Fibroblast of lung (primary cell): ENCODE data around the gene HRAS. TPM values are rescaled to one million over a fixed set of nuclear protein-coding genes. Genes with fewer than 3 reads are reported as not detected.

Experiments used
- DNase-seq, 2 donors: peaks; one replicate each; pipeline versions ENCODE4 v3.0.0 to v3.0.0-alpha.2; 2010; ENCODE audit warnings: low read depth in 2 of 2
- H2AFZ ChIP-seq: 2 replicates; pipeline ENCODE4 v1.5.1; 2012; ENCODE audit warnings: low read length, control low read depth, inconsistent platforms
- H3K27ac ChIP-seq: 2 replicates; pipeline ENCODE4 v1.5.1; 2011; ENCODE audit warnings: low read length, control low read depth; ENCODE audit not compliant: insufficient read depth
- H3K27me3 ChIP-seq: 2 replicates; pipeline ENCODE4 v1.5.1; 2011; ENCODE audit warnings: mild to moderate bottlenecking, low read length; ENCODE audit not compliant: control insufficient read depth, insufficient read depth
- H3K36me3 ChIP-seq: 2 replicates; pipeline ENCODE4 v1.5.1; 2011; ENCODE audit warnings: low read length; ENCODE audit not compliant: control insufficient read depth, insufficient read depth
- H3K4me1 ChIP-seq: 2 replicates; pipeline ENCODE4 v1.5.1; 2011; ENCODE audit warnings: low read length; ENCODE audit not compliant: control insufficient read depth, insufficient read depth; ENCODE audit errors: extremely low read depth
- H3K4me2 ChIP-seq: 2 replicates; pipeline ENCODE4 v1.5.1; 2011; ENCODE audit warnings: low read length, control low read depth; ENCODE audit not compliant: insufficient read depth; ENCODE audit errors: extremely low read depth
- H3K4me3 ChIP-seq, 4 experiments: fragments of 200-600 bp in 1 of 4; sonication (generic) in 1 of 4; replicated peaks in 1 of 4; 2 replicates each; pipeline ENCODE4 v1.5.1; 2011 to 2016; ENCODE audit warnings: low read length in 4 of 4, low read depth in 3 of 4, mild to moderate bottlenecking in 3 of 4, control low read depth in 2 of 4, inconsistent platforms in 1 of 4, mixed read lengths in 1 of 4; ENCODE audit not compliant: insufficient read depth in 1 of 4; ENCODE audit errors: control extremely low read depth in 1 of 4
- H3K79me2 ChIP-seq: 2 replicates; pipeline ENCODE4 v1.5.1; 2012; ENCODE audit warnings: mild to moderate bottlenecking, low read length, inconsistent platforms; ENCODE audit not compliant: control insufficient read depth, insufficient read depth
- H3K9ac ChIP-seq: 2 replicates; pipeline ENCODE4 v1.5.1; 2011; ENCODE audit warnings: mild to moderate bottlenecking, low read length, control low read depth; ENCODE audit not compliant: insufficient read depth
- H3K9me3 ChIP-seq: 2 replicates; pipeline ENCODE4 v1.5.1; 2012; ENCODE audit warnings: low read depth, low read length; ENCODE audit not compliant: control insufficient read depth, insufficient read depth
- H4K20me1 ChIP-seq: 2 replicates; pipeline ENCODE4 v1.5.1; 2011; ENCODE audit warnings: low read length; ENCODE audit not compliant: control insufficient read depth, insufficient read depth; ENCODE audit errors: extremely low read depth
- CTCF ChIP-seq, 2 donors: IDR thresholded peaks in 1 of 2; conservative IDR thresholded peaks in 1 of 2; 1 replicate in 1 of 2; 2 replicates in 1 of 2; pipeline ENCODE4 v1.5.1; 2011 to 2012; ENCODE audit warnings: low read length in 2 of 2, control low read depth in 1 of 2, inconsistent platforms in 1 of 2, low read depth in 1 of 2, mild to moderate bottlenecking in 1 of 2
- EZH2 ChIP-seq: IDR thresholded peaks from 2 replicates; pipeline ENCODE4 v1.5.1; 2012; ENCODE audit warnings: low read length, control low read depth, mild to moderate bottlenecking; ENCODE audit errors: missing control alignments
- polyA plus RNA-seq, 2 donors: library from polyadenylated mRNA; depleted of rRNA in 1 of 2; stranded (reverse) in 1 of 2; unstranded in 1 of 2; fragments of >200 nt; gene quantifications; 2 replicates each; pipeline ENCODE4 v1.2.1, GENCODE V29; 2011 to 2012; ENCODE audit warnings: missing spikeins in 1 of 2
- total RNA-seq: library from RNA; depleted of rRNA; stranded (reverse); fragments of >200 nt; gene quantifications from 2 replicates; pipeline ENCODE4 v1.2.1, GENCODE V29; 2014

Gene HRAS
- total and polyA plus RNA-seq, 2 donors (not counting 1 experiment from before 2014, with no cell fraction given) = 51.7 to 58.5 TPM

- no peak for DNase-seq
- no peaks in the 10 kb centered on the region for H3K79me2 ChIP-seq
- peaks cover 2% of the 10 kb centered on the region for H3K36me3 ChIP-seq
- H4K20me1 ChIP-seq = no peaks in the 10 kb centered on the region
- TF ChIP-seq CTCF (conservative IDR thresholded peaks at IDR 0.05 in 1 of 2, IDR thresholded peaks at IDR 0.05 in 1 of 2; ENCODE audit: low read depth in 1 of 2, low read length in 2 of 2) (no peak), EZH2 (no peak)
- no peak overlapping the region for H2AFZ ChIP-seq
- H3K4me3 ChIP-seq = no peak overlapping the region
- H3K27me3 ChIP-seq = no peaks in the 10 kb centered on the region
- no peak overlapping the region for H3K27ac ChIP-seq
- H3K4me1 ChIP-seq = no peaks in the 10 kb centered on the region
- H3K9ac ChIP-seq = no peak overlapping the region
- no peak overlapping the region for H3K4me2 ChIP-seq
- H3K9me3 ChIP-seq = no peaks in the 10 kb centered on the region
Measured at GRCh38 chr11:488992-489391, 46.4 kb downstream of the HRAS start.

DNA sequence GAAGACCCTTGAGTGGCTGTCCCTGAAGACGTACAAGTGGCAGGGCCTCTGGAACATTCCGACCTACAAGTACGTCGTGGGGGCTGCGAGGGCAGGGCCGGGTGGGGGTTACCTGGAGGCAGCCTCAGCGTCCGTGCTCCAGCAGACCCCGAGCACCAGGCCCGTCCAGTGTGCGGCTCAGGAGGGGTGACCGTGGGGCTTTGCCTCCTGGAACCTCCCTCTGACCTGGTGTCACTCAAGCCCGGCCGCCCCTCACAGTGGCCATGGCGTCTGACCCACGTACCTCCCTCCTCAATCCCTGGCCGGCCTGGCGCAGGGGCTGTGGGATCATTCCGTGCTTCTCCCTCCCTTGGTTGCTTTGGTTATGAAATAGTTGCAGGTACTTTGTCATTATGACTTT, 46.8 kb downstream of the HRAS start:
- Histone ChIP-seq H3K4me1 (no peaks in the 10 kb centered on the region), H3K79me2 (no peaks in the 10 kb centered on the region), H3K27ac (no peak overlapping the region), H3K36me3 (peaks cover 2% of the 10 kb centered on the region), H3K4me3 (no peak overlapping the region), H2AFZ (no peak overlapping the region), H3K27me3 (no peaks in the 10 kb centered on the region), H4K20me1 (no peaks in the 10 kb centered on the region), H3K9me3 (no peaks in the 10 kb centered on the region), H3K9ac (no peak overlapping the region), H3K4me2 (no peak overlapping the region)
- TF ChIP-seq EZH2 (no peak), CTCF (conservative IDR thresholded peaks at IDR 0.05 in 1 of 2, IDR thresholded peaks at IDR 0.05 in 1 of 2; ENCODE audit: low read depth in 1 of 2, low read length in 2 of 2) (no peak)
- no peak for DNase-seq

- TF ChIP-seq EZH2 = no peak
- no peak for TF ChIP-seq CTCF (conservative IDR thresholded peaks at IDR 0.05 in 1 of 2, IDR thresholded peaks at IDR 0.05 in 1 of 2; ENCODE audit: low read depth in 1 of 2, low read length in 2 of 2)
- Histone ChIP-seq H2AFZ (no peak overlapping the region), H3K79me2 (no peaks in the 10 kb centered on the region), H3K4me2 (no peak overlapping the region), H3K27ac (no peak overlapping the region), H3K9me3 (no peaks in the 10 kb centered on the region), H3K27me3 (no peaks in the 10 kb centered on the region), H3K4me1 (no peaks in the 10 kb centered on the region), H3K9ac (no peak overlapping the region), H3K4me3 (no peak overlapping the region), H3K36me3 (peaks cover 2% of the 10 kb centered on the region), H4K20me1 (no peaks in the 10 kb centered on the region)
- DNase-seq = no peak
Measured at GRCh38 chr11:488062-488461, 47.3 kb downstream of the HRAS start.
